ENCODE measurements around the gene EZR. TPM values are rescaled to one million over a fixed set of nuclear protein-coding genes. Genes with fewer than 3 reads are reported as not detected.
A peak's percentile ranks its signal among the peaks of the same experiment; 100 is the strongest.
"Not testable (repeated sequence)": the region's sequence is repeated elsewhere in the genome, so short reads cannot be mapped to it uniquely, and the experiment has no call there.

Gene EZR
- total and polyA plus RNA-seq, 2 donors (not counting 1 experiment from before 2014, with no cell fraction given) = 227 to 945 TPM

DNA sequence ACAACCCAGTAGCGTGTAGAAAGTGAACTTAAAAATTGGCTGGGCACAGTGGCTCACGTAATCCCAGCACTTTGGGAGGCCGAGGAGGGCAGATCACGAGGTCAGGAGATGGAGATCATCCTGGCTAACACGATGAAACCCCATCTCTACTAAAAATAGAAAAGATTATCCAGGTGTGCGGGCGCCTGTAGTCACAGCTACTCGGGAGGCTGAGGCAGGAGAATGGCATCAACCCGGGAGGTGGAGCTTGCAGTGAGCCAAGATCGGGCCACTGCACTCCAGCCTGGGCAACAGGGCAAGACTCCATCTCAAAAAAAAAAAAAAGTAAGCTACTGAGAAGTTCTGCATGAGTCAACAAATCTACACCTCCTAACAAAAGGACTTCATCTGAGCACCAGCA is 26.7 kb downstream of the EZR start:
- DNase-seq; H3K27me3 Mint-ChIP-seq; ATAC-seq (ENCODE audit: low read depth); H3K27me3 ChIP-seq (replicated peaks in 1 of 4; ENCODE audit: control extremely low read depth in 1 of 4, control insufficient read depth in 3 of 4, insufficient read depth in 4 of 4, low read length in 3 of 4); H3K4me3 ChIP-seq (ENCODE audit: control extremely low read depth in 1 of 5, extremely low read depth in 1 of 5, insufficient read depth in 1 of 5, low read depth in 2 of 5, low read length in 4 of 5); H3K9me3 ChIP-seq (ENCODE audit: control extremely low read depth in 1 of 3, control insufficient read depth in 2 of 3, insufficient read depth in 1 of 3, low read length in 2 of 3); H2AFZ ChIP-seq (ENCODE audit: insufficient read depth, low read depth, low read length, poor library complexity, severe bottlenecking); H3K9me3 Mint-ChIP-seq (ENCODE audit: insufficient read depth); H3K9ac ChIP-seq (ENCODE audit: low read length): not testable (repeated sequence)
- H3K4me1 Mint-ChIP-seq = peaks cover 87% of the 10 kb centered on the region
- H3K27ac Mint-ChIP-seq = peak overlapping the region; percentile 71
- H3K4me2 ChIP-seq (replicated peaks; ENCODE audit: low read depth, low read length, poor library complexity, severe bottlenecking) = peak overlapping the region; percentile 35
- peak overlapping the region; percentile 25 to 70 for H3K27ac ChIP-seq (ENCODE audit: low read length in 2 of 2)
- peaks cover 83 to 84% of the 10 kb centered on the region in 2 donors for H3K4me1 ChIP-seq (ENCODE audit: control insufficient read depth in 2 of 2, insufficient read depth in 2 of 2, low read length in 2 of 2)
- H3K36me3 ChIP-seq (replicated peaks in 1 of 2; ENCODE audit: control extremely low read depth in 1 of 2, control insufficient read depth in 1 of 2, extremely low read depth in 1 of 2, insufficient read depth in 2 of 2, low read length in 1 of 2) = peaks cover 0 to 62% of the 10 kb centered on the region in 2 experiments
- peak overlapping the region; percentile 65 for H3K4me3 Mint-ChIP-seq
- intact Hi-C loops (cut with micrococcal nuclease) = loop anchor here (2.0 kb wide), 1 partner anchor 16 kb away; no protein-coding TSS in a partner anchor
- ChIA-PET POLR2A (interaction anchor here (0.6 to 1.2 kb wide), 3 partner anchors 16 to 131 kb away, joined by 3 to 6 read pairs (median 3); no protein-coding TSS in a partner anchor), CTCF (interaction anchor here (0.8 to 8.1 kb wide), 11 partner anchors 9 to 343 kb away, joined by 3 to 79 read pairs (median 7); no protein-coding TSS in a partner anchor)
- H4K20me1 ChIP-seq (ENCODE audit: control insufficient read depth, insufficient read depth, low read length, poor library complexity, severe bottlenecking) = peaks cover 97% of the 10 kb centered on the region
- WGBS (ENCODE audit: insufficient coverage) = 83% methylated on average over 6 of the region's 10 CpGs
- H3K79me2 ChIP-seq (ENCODE audit: control insufficient read depth, insufficient read depth, low read length) = peaks cover 99% of the 10 kb centered on the region

DNA sequence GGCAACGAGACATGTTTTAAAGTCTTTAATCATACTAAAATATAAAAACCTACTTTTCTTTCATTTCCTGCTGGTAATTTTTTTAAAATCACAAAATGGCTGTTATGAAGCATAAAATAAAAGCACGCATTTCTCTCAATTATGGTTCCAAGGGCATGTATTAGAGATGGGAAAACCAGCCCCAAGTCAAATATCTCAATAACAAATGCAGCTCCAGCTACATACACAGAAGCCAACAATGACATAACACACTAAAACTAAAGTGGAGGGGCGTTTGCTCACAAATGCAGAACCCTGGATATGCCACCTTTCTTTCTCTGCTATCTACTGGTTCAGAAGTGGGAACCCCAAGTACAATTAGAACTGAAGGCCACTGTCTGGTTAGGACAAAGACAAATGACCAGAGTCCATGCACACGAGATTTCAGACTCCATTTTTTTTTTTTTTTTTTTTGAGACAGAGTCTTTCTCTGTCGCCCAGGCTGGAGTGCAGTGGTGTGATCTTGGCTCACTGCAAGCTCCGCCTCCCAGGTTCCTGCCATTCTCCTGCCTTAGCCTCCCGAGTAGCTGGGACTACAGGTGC is 27.8 kb downstream of the EZR start:
- CTCF ChIA-PET = interaction anchor here (0.7 to 4.6 kb wide), 5 partner anchors 11 to 176 kb away, joined by 3 to 22 read pairs (median 4); no protein-coding TSS in a partner anchor
- peaks cover 81% of the 10 kb centered on the region for H3K4me1 Mint-ChIP-seq
- H3K9ac ChIP-seq (ENCODE audit: low read length) = no peak overlapping the region
- H2AFZ ChIP-seq (ENCODE audit: insufficient read depth, low read depth, low read length, poor library complexity, severe bottlenecking) = no peak overlapping the region
- H3K4me1 ChIP-seq (ENCODE audit: control insufficient read depth in 2 of 2, insufficient read depth in 2 of 2, low read length in 2 of 2) = peaks cover 71 to 74% of the 10 kb centered on the region in 2 donors
- H3K27me3 Mint-ChIP-seq = no peaks in the 10 kb centered on the region
- DNase-seq = no peak
- no peak overlapping the region for H3K4me3 ChIP-seq (ENCODE audit: control extremely low read depth in 1 of 5, extremely low read depth in 1 of 5, insufficient read depth in 1 of 5, low read depth in 2 of 5, low read length in 4 of 5)
- peak overlapping the region; percentile 24 for H3K4me2 ChIP-seq (replicated peaks; ENCODE audit: low read depth, low read length, poor library complexity, severe bottlenecking)
- no peaks in the 10 kb centered on the region for H3K9me3 ChIP-seq (ENCODE audit: control extremely low read depth in 1 of 3, control insufficient read depth in 2 of 3, insufficient read depth in 1 of 3, low read length in 2 of 3)
- POLR2A ChIA-PET = interaction anchor here (0.7 kb wide), 1 partner anchor 33 kb away, joined by 4 read pairs; no protein-coding TSS in a partner anchor
- H3K27ac Mint-ChIP-seq = peak overlapping the region; percentile 83
- no CpG with 5 or more reads among the region's 7 CpGs for WGBS (ENCODE audit: insufficient coverage)
- peak overlapping the region; percentile 38 to 70 for H3K27ac ChIP-seq (ENCODE audit: low read length in 2 of 2)
- TF ChIP-seq, protein P1, sequence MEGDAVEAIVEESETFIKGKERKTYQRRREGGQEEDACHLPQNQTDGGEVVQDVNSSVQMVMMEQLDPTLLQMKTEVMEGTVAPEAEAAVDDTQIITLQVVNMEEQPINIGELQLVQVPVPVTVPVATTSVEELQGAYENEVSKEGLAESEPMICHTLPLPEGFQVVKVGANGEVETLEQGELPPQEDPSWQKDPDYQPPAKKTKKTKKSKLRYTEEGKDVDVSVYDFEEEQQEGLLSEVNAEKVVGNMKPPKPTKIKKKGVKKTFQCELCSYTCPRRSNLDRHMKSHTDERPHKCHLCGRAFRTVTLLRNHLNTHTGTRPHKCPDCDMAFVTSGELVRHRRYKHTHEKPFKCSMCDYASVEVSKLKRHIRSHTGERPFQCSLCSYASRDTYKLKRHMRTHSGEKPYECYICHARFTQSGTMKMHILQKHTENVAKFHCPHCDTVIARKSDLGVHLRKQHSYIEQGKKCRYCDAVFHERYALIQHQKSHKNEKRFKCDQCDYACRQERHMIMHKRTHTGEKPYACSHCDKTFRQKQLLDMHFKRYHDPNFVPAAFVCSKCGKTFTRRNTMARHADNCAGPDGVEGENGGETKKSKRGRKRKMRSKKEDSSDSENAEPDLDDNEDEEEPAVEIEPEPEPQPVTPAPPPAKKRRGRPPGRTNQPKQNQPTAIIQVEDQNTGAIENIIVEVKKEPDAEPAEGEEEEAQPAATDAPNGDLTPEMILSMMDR (IDR thresholded peaks at IDR 0.05) = no peak
- TF ChIP-seq EZH2 (IDR thresholded peaks at IDR 0.05; ENCODE audit: borderline replicate concordance, insufficient read depth, low read depth, low read length, poor library complexity, severe bottlenecking) = no peak
- H4K20me1 ChIP-seq (ENCODE audit: control insufficient read depth, insufficient read depth, low read length, poor library complexity, severe bottlenecking) = peaks cover 97% of the 10 kb centered on the region
- peaks cover 99% of the 10 kb centered on the region for H3K79me2 ChIP-seq (ENCODE audit: control insufficient read depth, insufficient read depth, low read length)
- H3K36me3 ChIP-seq (replicated peaks in 1 of 2; ENCODE audit: control extremely low read depth in 1 of 2, control insufficient read depth in 1 of 2, extremely low read depth in 1 of 2, insufficient read depth in 2 of 2, low read length in 1 of 2) = peaks cover 1 to 62% of the 10 kb centered on the region in 2 experiments
- intact Hi-C loops (cut with micrococcal nuclease) = no loop called here
- H3K4me3 Mint-ChIP-seq = peak overlapping the region; percentile 68
- H3K27me3 ChIP-seq (replicated peaks in 1 of 4; ENCODE audit: control extremely low read depth in 1 of 4, control insufficient read depth in 3 of 4, insufficient read depth in 4 of 4, low read length in 3 of 4) = no peaks in the 10 kb centered on the region
- no peak for ATAC-seq (ENCODE audit: low read depth)
- H3K9me3 Mint-ChIP-seq (ENCODE audit: insufficient read depth) = no peaks in the 10 kb centered on the region
